Spleen (tissue), 11 donors: ENCODE data around the gene ANKRD28. TPM values are rescaled to one million over a fixed set of nuclear protein-coding genes. Genes with fewer than 3 reads are reported as not detected.

Experiments
- DNase-seq: peaks from one replicate; pipeline ENCODE4 v3.0.0-alpha.2; 2020
- H3K27ac ChIP-seq, 8 donors: fragments of 200-600 bp; sonication (generic) in 7 of 8; 1 replicate in 4 of 8; 2 replicates in 4 of 8; pipeline versions ENCODE4 v1.5.0 to v1.8.0; 2016 to 2021; ENCODE audit warnings: inconsistent platforms in 4 of 8, mild to moderate bottlenecking in 4 of 8, moderate library complexity in 1 of 8
- H3K27me3 ChIP-seq, 7 donors: fragments of 200-600 bp; sonication (generic) in 6 of 7; replicated peaks in 1 of 7; 1 replicate in 4 of 7; 2 replicates in 3 of 7; pipeline versions ENCODE4 v1.5.0 to v1.8.0; 2016 to 2021; ENCODE audit warnings: inconsistent platforms in 3 of 7, mild to moderate bottlenecking in 1 of 7
- H3K36me3 ChIP-seq, 6 donors: fragments of 200-600 bp; sonication (generic) in 5 of 6; 1 replicate in 4 of 6; 2 replicates in 2 of 6; pipeline versions ENCODE4 v1.5.0 to v1.8.0; 2016 to 2021; ENCODE audit warnings: inconsistent platforms in 2 of 6
- H3K4me1 ChIP-seq, 6 donors: fragments of 200-600 bp; sonication (generic) in 5 of 6; 1 replicate in 3 of 6; 2 replicates in 3 of 6; pipeline versions ENCODE4 v1.5.0 to v1.8.0; 2016 to 2021; ENCODE audit warnings: inconsistent platforms in 3 of 6
- H3K4me3 ChIP-seq, 8 donors: fragments of 200-600 bp; sonication (generic) in 7 of 8; 1 replicate in 4 of 8; 2 replicates in 4 of 8; pipeline versions ENCODE4 v1.5.0 to v1.8.0; 2016 to 2021; ENCODE audit warnings: inconsistent platforms in 4 of 8, mild to moderate bottlenecking in 4 of 8, moderate library complexity in 2 of 8
- H3K9me3 ChIP-seq, 8 donors: fragments of 200-600 bp; sonication (generic) in 7 of 8; 1 replicate in 4 of 8; 2 replicates in 4 of 8; pipeline versions ENCODE4 v1.5.0 to v1.8.0; 2016 to 2021; ENCODE audit warnings: inconsistent platforms in 4 of 8
- CTCF ChIP-seq, 11 experiments: fragments of 200-600 bp in 7 of 11; fragments of 450-650 bp in 4 of 11; sonication (generic) in 4 of 11; IDR thresholded peaks in 8 of 11; conservative IDR thresholded peaks in 3 of 11; 1 replicate in 7 of 11; 2 replicates in 4 of 11; pipeline versions ENCODE4 v1.4.0 to v1.8.0; 2016 to 2021; ENCODE audit warnings: antibody characterized with exemption in 11 of 11, inconsistent platforms in 4 of 11, mild to moderate bottlenecking in 1 of 11
- POLR2A ChIP-seq, 3 donors: fragments of 450-650 bp; IDR thresholded peaks; one replicate each; pipeline ENCODE4 v1.5.1; 2017; ENCODE audit warnings: antibody characterized with exemption in 3 of 3, mild to moderate bottlenecking in 1 of 3
- POLR2AphosphoS5 ChIP-seq, 3 donors: sonication (generic); formaldehyde crosslinking; IDR thresholded peaks; one replicate each; pipeline ENCODE4 v1.5.1; 2017; ENCODE audit warnings: antibody characterized with exemption in 3 of 3
- WGBS, 5 donors: extraction: QIAGEN DNeasy Blood & Tissue Kit in 3 of 5; methylation state at CpG; one replicate each; pipeline versions ENCODE4 v1.1.5 to v1.1.7; 2013 to 2018; 5-methylcytosine and 5-hydroxymethylcytosine counted together
- intact Hi-C: fragments of 100-400 bp; cut with DNase I; formaldehyde crosslinking; loops from one replicate; pipeline ENCODE4 v1.15.0; 2023; ENCODE audit warnings: low total_unique reads
- polyA plus RNA-seq, 3 donors: library from polyadenylated mRNA; stranded (reverse); fragments of 200-250 nt; gene quantifications; one replicate each; pipeline ENCODE4 v1.2.1, GENCODE V29; 2013
- total RNA-seq, 7 donors: library from RNA; depleted of rRNA in 3 of 7; stranded (reverse); fragments of >200 nt in 3 of 7; fragmentation: NEBNext Ultra II Directional in 4 of 7; extraction: Animal tissue kit (Norgen Biotek cat#: 25700) in 4 of 7; gene quantifications; one replicate each; pipeline versions ENCODE4 v1.1.0 to v1.2.1, GENCODE V29; 2016 to 2021
- donor health status: healthy with polysubstance abuse.
- donor health status: DM: no; HTN: no; CAD: no; lungs with moderate emphysema.
- donor health status: DM: no; HTN: no; CAD: no.
- donor health status: Bipolar disorder and iron deficiency.
- donor health status: healthy.
- donor health status: DM: no; HTN: no; CAD: no.
- donor health status: DM: yes; HTN: yes; CAD: no.

Gene ANKRD28
- total and polyA plus RNA-seq, 10 donors, result 5.3 to 68.6 (median 42.2) TPM

- 37 to 60% (median 45%) methylated on average over 14 of the region's 14 CpGs for WGBS, 5 donors
- Histone ChIP-seq H3K4me3 (peak overlapping the region in 1 of 8 donors; percentile 3), H3K27me3 (no peaks in the 10 kb centered on the region), H3K9me3 (no peaks in the 10 kb centered on the region), H3K36me3 (peaks cover 0 to 4% (median 0%) of the 10 kb centered on the region in 6 donors), H3K4me1 (peaks cover 4 to 55% (median 28%) of the 10 kb centered on the region in 6 donors), H3K27ac (peak overlapping the region; percentile 20 to 82 (median 68))
- DNase-seq, result no peak
- intact Hi-C loops, result loop anchor here (10.0 kb wide), 1 partner anchor 539 kb away; the partner anchor contains the start of gene GALNT15
- TF ChIP-seq CTCF (IDR thresholded peaks at IDR 0.05 in 8 of 11, conservative IDR thresholded peaks at IDR 0.05 in 3 of 11), result peak in 1 of 11 experiments; percentile 21
- TF ChIP-seq POLR2AphosphoS5 (IDR thresholded peaks at IDR 0.05), result peak in 2 of 3 donors; percentile 66 to 78
- no peak for TF ChIP-seq POLR2A (IDR thresholded peaks at IDR 0.05)
Measured at GRCh38 chr3:15636028-15636709, 161.6 kb downstream of the ANKRD28 start.

GRCh38 chr3:15635121-15635661 lies 162.6 kb downstream of the ANKRD28 start:
- DNase-seq, result no peak
- Histone ChIP-seq H3K9me3 (no peaks in the 10 kb centered on the region), H3K36me3 (peaks cover 0 to 4% (median 0%) of the 10 kb centered on the region in 6 donors), H3K4me1 (peaks cover 4 to 65% (median 37%) of the 10 kb centered on the region in 6 donors), H3K4me3 (no peak overlapping the region), H3K27ac (peak overlapping the region in 6 of 8 donors; percentile 7 to 82 (median 72)), H3K27me3 (no peaks in the 10 kb centered on the region)
- intact Hi-C loops, result loop anchor here (10.0 kb wide), 1 partner anchor 540 kb away; the partner anchor contains the start of gene GALNT15
- TF ChIP-seq CTCF (IDR thresholded peaks at IDR 0.05 in 8 of 11, conservative IDR thresholded peaks at IDR 0.05 in 3 of 11) (no peak), POLR2A (IDR thresholded peaks at IDR 0.05) (no peak), POLR2AphosphoS5 (IDR thresholded peaks at IDR 0.05) (no peak)
- WGBS, 5 donors, result 74 to 83% (median 81%) methylated on average over 13 of the region's 13 CpGs

- no peaks in the 10 kb centered on the region for H3K9me3 ChIP-seq
- intact Hi-C loops, result loop anchor here (10.0 kb wide), 1 partner anchor 540 kb away; the partner anchor contains the start of gene GALNT15
- peaks cover 0 to 4% (median 0%) of the 10 kb centered on the region in 6 donors for H3K36me3 ChIP-seq
- TF ChIP-seq CTCF (IDR thresholded peaks at IDR 0.05 in 8 of 11, conservative IDR thresholded peaks at IDR 0.05 in 3 of 11) (no peak), POLR2AphosphoS5 (IDR thresholded peaks at IDR 0.05) (no peak), POLR2A (IDR thresholded peaks at IDR 0.05) (no peak)
- peak overlapping the region in 6 of 8 donors; percentile 3 to 82 (median 36) for H3K27ac ChIP-seq
- no peak overlapping the region for H3K4me3 ChIP-seq
- WGBS, 5 donors, result 81 to 97% (median 87%) methylated on average over 2 of the region's 2 CpGs
- H3K27me3 ChIP-seq, result no peaks in the 10 kb centered on the region
- no peak for DNase-seq
- H3K4me1 ChIP-seq, result peaks cover 7 to 70% (median 43%) of the 10 kb centered on the region in 6 donors
Measured at GRCh38 chr3:15634671-15635070, 163.1 kb downstream of the ANKRD28 start.
